Measurements from ENCODE around the gene XRCC1. TPM values are rescaled to one million over a fixed set of nuclear protein-coding genes. Genes with fewer than 3 reads are reported as not detected.

XRCC1 gene
- total and polyA plus RNA-seq, 2 experiments from 2014 or later: 26.7 to 28.0 TPM

GRCh38 chr19:43503501-43504425 is 71.6 kb downstream of the XRCC1 start:
- Histone ChIP-seq H3K9me2 (ENCODE audit: insufficient read depth) (no peaks in the 10 kb centered on the region), H3K79me2 (ENCODE audit: insufficient read depth) (no peaks in the 10 kb centered on the region), H3K9ac (peak overlapping the region; percentile 70), H3K27me3 (replicated peaks; ENCODE audit: insufficient read depth) (no peaks in the 10 kb centered on the region), H3K4me2 (ENCODE audit: unreplicated experiment) (peak overlapping the region; percentile 80), H3K4me3 (peak overlapping the region; percentile 73), H4K20me1 (ENCODE audit: insufficient read depth) (no peaks in the 10 kb centered on the region), H3K4me1 (ENCODE audit: insufficient read depth) (no peaks in the 10 kb centered on the region), H2AFZ (peak overlapping the region; percentile 74), H3K27ac (peak overlapping the region; percentile 30), H3F3A (ENCODE audit: insufficient read depth) (peaks cover 20% of the 10 kb centered on the region), H3K9me3 (ENCODE audit: low read depth) (no peaks in the 10 kb centered on the region), H3K36me3 (ENCODE audit: low read depth) (peaks cover 9% of the 10 kb centered on the region; the same call in 1 of the 2 replicates)
- TF ChIP-seq EZH2phosphoT487 (IDR thresholded peaks at IDR 0.05; ENCODE audit: insufficient read depth, low read depth) (no peak), EZH2 (IDR thresholded peaks at IDR 0.05; ENCODE audit: insufficient read depth, poor library complexity, severe bottlenecking) (no peak)
- in situ Hi-C loops (cut with MboI): no loop called here
- peak; percentile 96 for DNase-seq
- WGBS, 2 experiments (ENCODE audit: low coverage in 1 of 2, low lambda C conversion rate in 2 of 2, missing lambda C conversion rate in 2 of 2): 2% methylated on average over 42 to 61 of the region's 64 CpGs

DNA sequence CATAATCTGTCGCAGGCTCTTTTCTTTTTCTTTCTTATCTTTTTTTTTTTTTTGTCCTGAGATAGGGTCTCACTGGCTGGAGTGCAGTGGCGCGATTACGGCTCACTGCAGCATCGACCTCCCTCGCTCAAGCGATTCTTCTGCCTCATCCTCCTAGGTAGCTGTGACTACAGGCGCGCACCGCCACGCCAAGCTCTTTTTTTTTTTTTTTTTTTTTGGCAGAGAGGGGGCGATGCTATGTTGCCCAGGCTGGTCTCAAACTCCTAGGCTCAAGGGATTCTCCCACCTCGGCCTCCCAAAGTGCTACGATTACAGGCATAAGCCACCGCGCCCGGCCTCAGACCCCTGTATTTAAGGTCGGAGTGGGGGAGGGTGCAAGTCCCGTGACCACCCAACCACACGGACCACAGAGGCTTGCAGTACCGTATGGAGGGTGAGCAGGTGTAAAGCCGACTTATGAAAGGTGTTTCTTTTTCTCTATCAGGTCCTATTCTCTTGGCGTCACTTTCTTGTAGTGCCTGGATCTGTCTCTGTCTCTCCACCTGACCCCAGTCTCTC is 72.8 kb downstream of the XRCC1 start:
- Histone ChIP-seq H2AFZ (no peak overlapping the region), H3K9me3 (ENCODE audit: low read depth) (no peaks in the 10 kb centered on the region), H3K4me3 (no peak overlapping the region), H4K20me1 (ENCODE audit: insufficient read depth) (no peaks in the 10 kb centered on the region), H3K79me2 (ENCODE audit: insufficient read depth) (no peaks in the 10 kb centered on the region), H3K27ac (no peak overlapping the region), H3K27me3 (replicated peaks; ENCODE audit: insufficient read depth) (no peaks in the 10 kb centered on the region), H3F3A (ENCODE audit: insufficient read depth) (peaks cover 18% of the 10 kb centered on the region), H3K9ac (no peak overlapping the region), H3K4me1 (ENCODE audit: insufficient read depth) (no peaks in the 10 kb centered on the region), H3K36me3 (ENCODE audit: low read depth) (peaks cover 5% of the 10 kb centered on the region; the same call in 1 of the 2 replicates), H3K4me2 (ENCODE audit: unreplicated experiment) (peak overlapping the region; percentile 80), H3K9me2 (ENCODE audit: insufficient read depth) (no peaks in the 10 kb centered on the region)
- no peak for DNase-seq
- no peak for TF ChIP-seq EZH2 (IDR thresholded peaks at IDR 0.05; ENCODE audit: insufficient read depth, poor library complexity, severe bottlenecking)
- no peak for TF ChIP-seq EZH2phosphoT487 (IDR thresholded peaks at IDR 0.05; ENCODE audit: insufficient read depth, low read depth)
- WGBS, 2 experiments (ENCODE audit: low coverage in 1 of 2, low lambda C conversion rate in 2 of 2, missing lambda C conversion rate in 2 of 2): 89 to 96% methylated on average over 21 to 23 of the region's 23 CpGs
- in situ Hi-C loops (cut with MboI): no loop called here

GRCh38 chr19:43501661-43502418 is 73.5 kb downstream of the XRCC1 start:
- Histone ChIP-seq H3K4me2 (ENCODE audit: unreplicated experiment) (no peak overlapping the region), H3K9me2 (ENCODE audit: insufficient read depth) (no peaks in the 10 kb centered on the region), H4K20me1 (ENCODE audit: insufficient read depth) (no peaks in the 10 kb centered on the region), H3K27ac (no peak overlapping the region), H3K9ac (no peak overlapping the region), H3K4me1 (ENCODE audit: insufficient read depth) (no peaks in the 10 kb centered on the region), H3K36me3 (ENCODE audit: low read depth) (peaks cover 5% of the 10 kb centered on the region; the same call in 1 of the 2 replicates), H3K9me3 (ENCODE audit: low read depth) (no peaks in the 10 kb centered on the region), H3K79me2 (ENCODE audit: insufficient read depth) (no peaks in the 10 kb centered on the region), H3K27me3 (replicated peaks; ENCODE audit: insufficient read depth) (no peaks in the 10 kb centered on the region), H3F3A (ENCODE audit: insufficient read depth) (peaks cover 18% of the 10 kb centered on the region), H2AFZ (no peak overlapping the region), H3K4me3 (no peak overlapping the region)
- no peak for TF ChIP-seq EZH2phosphoT487 (IDR thresholded peaks at IDR 0.05; ENCODE audit: insufficient read depth, low read depth)
- TF ChIP-seq EZH2 (IDR thresholded peaks at IDR 0.05; ENCODE audit: insufficient read depth, poor library complexity, severe bottlenecking): no peak
- 85 to 90% methylated on average over 32 to 43 of the region's 43 CpGs for WGBS, 2 experiments (ENCODE audit: low coverage in 1 of 2, low lambda C conversion rate in 2 of 2, missing lambda C conversion rate in 2 of 2)
- no peak for DNase-seq
- in situ Hi-C loops (cut with MboI): no loop called here

GRCh38 chr19:43499042-43499441 is 76.3 kb downstream of the XRCC1 start:
- DNase-seq: no peak
- Histone ChIP-seq H3K9ac (no peak overlapping the region), H3K79me2 (ENCODE audit: insufficient read depth) (no peaks in the 10 kb centered on the region), H3K9me3 (ENCODE audit: low read depth) (no peaks in the 10 kb centered on the region), H3F3A (ENCODE audit: insufficient read depth) (no peaks in the 10 kb centered on the region), H3K27me3 (replicated peaks; ENCODE audit: insufficient read depth) (no peaks in the 10 kb centered on the region), H3K36me3 (ENCODE audit: low read depth) (no peaks in the 10 kb centered on the region), H2AFZ (no peak overlapping the region), H3K9me2 (ENCODE audit: insufficient read depth) (no peaks in the 10 kb centered on the region), H3K4me2 (ENCODE audit: unreplicated experiment) (no peak overlapping the region), H3K4me1 (ENCODE audit: insufficient read depth) (no peaks in the 10 kb centered on the region), H3K4me3 (no peak overlapping the region), H4K20me1 (ENCODE audit: insufficient read depth) (no peaks in the 10 kb centered on the region), H3K27ac (no peak overlapping the region)
- 74 to 88% methylated on average over 3 of the region's 3 CpGs for WGBS, 2 experiments (ENCODE audit: low coverage in 1 of 2, low lambda C conversion rate in 2 of 2, missing lambda C conversion rate in 2 of 2)
- TF ChIP-seq EZH2 (IDR thresholded peaks at IDR 0.05; ENCODE audit: insufficient read depth, poor library complexity, severe bottlenecking) (no peak), EZH2phosphoT487 (IDR thresholded peaks at IDR 0.05; ENCODE audit: insufficient read depth, low read depth) (no peak)
- in situ Hi-C loops (cut with MboI): no loop called here
